ENCODE results near the gene LRR1. TPM values are rescaled to one million over a fixed set of nuclear protein-coding genes. Genes with fewer than 3 reads are reported as not detected.

Gene LRR1
- total and polyA plus RNA-seq, 9 of the 15 experiments (the other 6 are each of a cell fraction or from before 2014, with no cell fraction given) = 26.5 to 58.1 (median 31.8) TPM

- peak; percentile 61; the same call in 1 of the 2 replicates for TF ChIP-seq THAP12 (CRISPR knock-in tag; IDR thresholded peaks at IDR 0.05)
- no peak for TF ChIP-seq SRSF7 (optimal IDR thresholded peaks at IDR 0.05; ENCODE audit: low read depth, low read length)
- no peak for TF ChIP-seq DEAF1 (CRISPR knock-in tag; IDR thresholded peaks at IDR 0.05)
- TF ChIP-seq EP400 (IDR thresholded peaks at IDR 0.05) = peak; percentile 94
- TF ChIP-seq ARNT (IDR thresholded peaks at IDR 0.05) = no peak
- no peak for TF ChIP-seq SRF (CRISPR knock-in tag; IDR thresholded peaks at IDR 0.05)
- TF ChIP-seq JUNB (CRISPR knock-in tag; conservative IDR thresholded peaks at IDR 0.05) = no peak
- no peak for TF ChIP-seq ZSCAN29 (IDR thresholded peaks at IDR 0.05)
- TF ChIP-seq XRCC5 (IDR thresholded peaks at IDR 0.05; ENCODE audit: low read depth, low read length) = no peak
- TF ChIP-seq CREB3L1 (IDR thresholded peaks at IDR 0.05; ENCODE audit: borderline replicate concordance, low read depth) = peak; percentile 73; the same call in 1 of the 2 replicates
- no peak for TF ChIP-seq KDM4B (IDR thresholded peaks at IDR 0.05; ENCODE audit: borderline replicate concordance in 2 of 2, low read depth in 1 of 2)
- TF ChIP-seq FOXA1 (IDR thresholded peaks at IDR 0.05; ENCODE audit: borderline replicate concordance) = no peak
- TF ChIP-seq ATF2 (CRISPR knock-in tag; IDR thresholded peaks at IDR 0.05) = no peak
- no peak for TF ChIP-seq SMC3 (conservative IDR thresholded peaks at IDR 0.05; ENCODE audit: insufficient read depth, low read depth, low read length)
- TF ChIP-seq PURB (CRISPR knock-in tag; IDR thresholded peaks at IDR 0.05; ENCODE audit: low read depth) = no peak
- TF ChIP-seq CC2D1A (IDR thresholded peaks at IDR 0.05) = 0 out of 2 replicates have a peak, but pooled peaks have one; percentile 27
- no peak for TF ChIP-seq IRF9 (tag; IDR thresholded peaks at IDR 0.05)
- no peak for TF ChIP-seq ELK3 (CRISPR knock-in tag; IDR thresholded peaks at IDR 0.05)
- TF ChIP-seq RHOXF2B (CRISPR knock-in tag; conservative IDR thresholded peaks at IDR 0.05) = no peak
These were observed at the start of gene LRR1 (continued) for GRCh38 chr14:49598485-49599300.

Data from K562 (cell line).